Right kidney (tissue), 1 donor: Measurements from ENCODE around the gene XIST.
"Not testable (repeated sequence)": the region's sequence is repeated elsewhere in the genome, so short reads cannot be mapped to it uniquely, and the experiment has no call there.

Experiments
- DNase-seq: peaks from one replicate; pipeline ENCODE4 v3.0.0-alpha.2; 2016

Gene XIST

DNA sequence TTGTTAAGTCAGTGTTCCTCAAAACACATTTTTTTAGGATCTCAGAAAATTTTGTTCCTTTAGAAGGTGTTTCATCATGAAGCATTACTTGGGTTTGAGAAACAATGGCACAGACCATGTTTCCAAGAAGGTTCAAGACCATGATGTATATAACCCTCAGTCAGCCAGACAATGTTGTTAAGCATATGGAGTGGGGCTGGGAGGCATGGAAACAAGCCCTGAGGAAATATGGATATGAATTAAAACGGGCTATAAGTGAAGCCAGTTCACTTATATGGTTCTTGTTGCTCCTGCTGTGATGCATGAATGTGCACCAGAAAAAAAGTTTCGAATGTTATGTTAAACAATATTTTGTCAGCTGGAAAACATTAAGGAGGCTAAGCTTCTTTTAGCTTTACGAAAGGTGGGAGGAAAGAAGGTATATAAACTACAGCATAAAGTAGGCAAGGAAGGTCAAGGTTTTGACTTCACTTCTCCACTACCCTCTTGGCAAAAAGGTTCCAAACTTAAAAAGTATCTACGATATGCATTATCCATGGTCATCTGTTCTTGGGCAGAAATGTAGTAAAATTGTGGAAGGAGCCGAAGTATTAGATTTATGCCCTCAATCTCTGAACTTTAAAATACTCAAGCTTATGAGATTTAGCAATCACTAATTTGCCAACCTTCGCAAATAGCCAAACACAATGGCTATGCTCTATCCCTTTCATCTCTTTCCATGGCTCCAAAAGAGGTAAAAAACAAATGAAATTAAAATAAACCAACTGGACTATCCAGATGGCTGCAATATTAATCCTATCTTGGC is 12.2 kb downstream of the XIST start:
- DNase-seq, result no peak

GRCh38 chrX:73839152-73839551 is 13.4 kb downstream of the XIST start:
- DNase-seq, result no peak

GRCh38 chrX:73838123-73838522 is 14.4 kb downstream of the XIST start:
- DNase-seq, result no peak

DNA sequence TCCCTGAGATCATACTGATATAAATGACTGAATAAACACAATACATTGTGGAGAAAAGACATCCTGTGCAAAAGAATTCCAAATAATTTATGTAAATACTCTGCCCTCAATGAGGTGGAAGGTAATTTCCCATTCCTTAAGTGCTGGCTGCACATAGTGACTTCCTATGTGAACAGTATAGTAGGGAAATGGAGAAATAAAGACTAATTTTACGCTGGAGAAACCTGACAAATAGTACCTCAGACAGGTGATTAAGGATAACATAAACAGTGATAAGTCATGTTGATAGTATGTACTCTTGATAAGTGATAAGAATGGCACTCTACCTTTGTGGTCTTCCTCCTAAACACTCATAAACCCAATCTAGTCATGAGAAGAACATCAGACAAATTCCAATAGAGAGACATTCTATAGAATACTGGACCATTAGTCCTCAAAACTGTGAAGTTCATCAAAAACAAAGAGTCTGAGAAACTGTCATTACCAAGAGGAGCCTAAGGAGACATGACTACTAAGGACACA is 15.5 kb downstream of the XIST start:
- no peak for DNase-seq

DNA sequence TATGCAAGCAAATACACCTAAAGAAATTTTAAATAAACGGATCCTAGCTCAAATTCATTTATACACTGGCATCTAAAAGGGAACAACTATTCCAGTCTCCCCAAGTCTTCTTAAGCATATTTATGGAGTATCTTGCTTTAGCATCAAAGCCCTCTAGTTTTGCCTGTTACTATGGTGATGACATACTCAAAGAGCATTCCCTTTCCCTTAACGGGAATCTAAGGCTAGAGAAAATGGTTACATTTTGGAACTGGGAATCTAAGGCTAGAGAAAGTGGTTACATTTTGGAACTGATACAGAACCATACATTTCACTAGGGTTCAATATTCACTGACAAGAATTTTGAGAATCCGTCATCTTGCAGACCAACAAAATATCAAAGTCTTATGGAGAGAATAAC is 18.3 kb downstream of the XIST start:
- DNase-seq, result no peak

DNA sequence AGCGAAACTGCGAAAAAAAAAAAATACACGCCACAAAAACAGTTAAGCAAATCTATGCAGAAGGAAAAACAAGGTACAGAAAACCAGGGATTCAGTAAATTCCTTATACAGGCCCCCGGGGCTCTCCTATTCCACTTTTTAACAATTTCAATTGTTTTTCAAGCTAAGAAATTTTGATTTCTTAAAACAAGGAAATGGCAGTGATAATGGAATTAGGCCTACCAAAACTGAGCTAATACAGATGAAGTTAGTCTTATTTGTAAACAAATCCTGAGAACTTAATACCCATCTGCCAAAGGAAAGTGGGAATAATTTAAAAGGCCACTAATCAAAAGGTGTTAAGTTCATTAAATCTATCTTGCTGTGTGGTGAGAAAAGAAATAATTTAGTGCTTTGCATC is 20.2 kb downstream of the XIST start:
- no peak for DNase-seq

GRCh38 chrX:73831500-73831899 is 21.0 kb downstream of the XIST start:
- DNase-seq, result no peak

DNA sequence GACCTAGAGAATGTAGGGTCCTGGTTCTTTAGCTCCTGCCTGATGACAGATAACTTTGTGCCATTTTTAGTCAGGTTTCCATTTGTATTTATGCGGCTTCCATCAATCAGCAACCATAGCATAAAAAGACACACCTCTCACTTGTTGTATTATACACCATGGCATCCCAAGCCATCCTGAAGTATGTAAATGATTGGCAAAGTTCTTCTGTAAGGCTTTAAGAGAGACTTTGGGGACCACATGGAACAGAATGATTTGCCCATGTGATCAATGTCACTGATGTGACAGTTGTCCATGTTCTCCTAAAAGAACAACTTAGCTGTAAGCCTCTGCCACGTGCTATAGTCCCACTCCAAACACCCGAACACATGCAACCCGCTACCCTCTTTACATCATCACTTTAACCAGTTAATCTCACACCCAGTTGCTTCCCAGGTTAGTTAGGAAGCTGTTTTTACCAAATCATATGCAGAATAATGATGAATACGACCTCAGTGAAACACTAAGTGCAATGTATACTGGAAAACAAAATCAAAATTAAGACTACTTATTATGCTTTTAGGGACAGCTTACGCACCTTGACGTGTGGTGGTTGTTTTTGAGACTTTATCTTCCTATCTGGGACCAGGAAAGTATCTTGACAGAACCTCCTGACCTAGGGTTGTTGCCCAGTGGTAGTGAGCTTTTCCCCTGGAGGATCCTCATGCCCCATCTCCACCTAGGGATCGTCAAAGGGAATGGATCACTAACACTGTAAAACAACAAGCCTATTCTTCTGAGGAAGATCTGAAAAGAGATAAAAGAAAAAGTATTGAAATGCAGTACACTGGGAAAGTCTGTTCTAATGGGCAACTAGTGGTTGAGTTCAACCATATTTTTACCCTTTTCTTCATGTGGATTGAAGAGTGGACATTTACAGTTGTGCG is 21.8 kb downstream of the XIST start:
- no peak for DNase-seq

GRCh38 chrX:73829890-73830466 is 22.5 kb downstream of the XIST start:
- DNase-seq, result no peak

GRCh38 chrX:73828080-73828720 is 24.3 kb downstream of the XIST start:
- no peak for DNase-seq

DNA sequence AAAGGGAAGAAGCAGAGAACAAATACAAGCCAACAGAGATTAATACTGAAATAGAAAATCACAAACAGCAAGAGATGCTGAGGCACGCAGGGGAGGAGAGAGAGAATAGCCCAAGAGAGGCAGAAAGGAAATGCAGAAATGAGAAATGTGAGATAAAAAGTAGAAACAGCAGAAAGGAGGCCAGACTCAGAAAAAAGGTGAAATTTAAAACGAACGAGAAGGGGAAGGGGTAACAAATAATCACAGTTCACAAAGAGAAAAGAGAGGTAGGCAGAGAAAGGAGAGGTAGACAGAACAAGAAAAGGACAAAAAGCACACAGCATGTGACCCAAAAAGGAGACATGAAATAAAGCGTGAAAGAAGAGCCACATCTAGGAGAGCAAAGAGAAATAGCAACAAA is 25.1 kb downstream of the XIST start:
- DNase-seq, result no peak

- DNase-seq, result no peak
Observed at GRCh38 chrX:73826996-73827395, 25.5 kb downstream of the XIST start.

GRCh38 chrX:73825569-73825968 is 26.9 kb downstream of the XIST start:
- DNase-seq, result no peak

DNA sequence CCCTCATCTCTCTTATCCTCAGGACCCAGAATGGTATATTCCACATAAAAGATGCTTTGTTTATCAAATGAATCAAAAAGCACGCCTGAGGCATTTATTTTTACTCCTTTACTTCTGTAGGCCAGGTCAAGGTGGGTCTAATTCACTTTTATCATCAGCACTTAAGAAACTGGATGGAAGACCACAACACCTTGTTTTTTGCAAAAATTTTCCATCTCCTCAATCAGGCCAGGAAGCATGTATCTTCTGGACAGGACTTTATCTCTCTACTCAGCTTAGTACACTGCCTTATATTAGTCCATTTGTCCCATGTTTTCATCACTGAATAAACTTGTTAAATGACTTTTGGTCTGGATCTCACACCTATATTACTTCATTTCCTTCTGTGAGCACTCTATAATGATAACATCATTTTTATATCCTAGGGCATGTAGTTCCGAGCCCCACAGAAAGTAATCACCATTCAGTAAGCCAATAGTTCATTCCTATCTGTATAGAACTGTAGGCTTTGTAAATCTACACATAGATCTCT is 29.0 kb downstream of the XIST start:
- DNase-seq, result no peak

- no peak for DNase-seq
Observed at GRCh38 chrX:73822775-73823174, 29.7 kb downstream of the XIST start.

DNA sequence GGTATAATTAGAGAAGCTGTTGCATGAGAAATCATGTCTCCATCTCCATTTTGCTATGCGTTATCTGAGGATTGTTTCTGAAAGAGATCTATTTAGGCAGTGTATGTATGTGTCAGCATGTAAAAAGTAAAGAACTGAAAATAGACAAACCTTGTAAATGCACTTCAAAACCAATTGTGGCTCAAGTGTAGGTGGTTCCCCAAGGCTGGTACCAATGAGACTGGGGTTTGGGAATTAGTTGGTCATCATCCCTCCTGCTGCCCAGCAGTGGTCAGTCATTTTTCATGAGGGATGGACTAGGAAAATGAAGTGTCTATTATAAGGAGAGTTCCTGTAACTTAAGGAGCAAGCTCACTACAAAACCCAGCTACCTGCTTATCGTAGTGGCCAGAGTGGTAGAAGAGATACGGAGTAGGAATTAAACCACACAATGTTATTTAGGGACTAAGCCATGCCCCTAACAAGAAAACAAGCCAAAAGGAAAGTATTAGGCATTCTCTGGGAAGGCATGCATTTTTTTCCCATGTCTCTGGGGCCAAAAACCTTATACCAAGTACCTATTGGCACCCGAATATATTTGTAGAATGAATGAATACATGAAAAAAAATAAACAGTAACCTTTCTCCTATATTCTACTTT is 30.5 kb downstream of the XIST start:
- DNase-seq, result no peak

GRCh38 chrX:73819864-73820558 is 32.5 kb downstream of the XIST start:
- not testable (repeated sequence) for DNase-seq

- no peak for DNase-seq
Observed at GRCh38 chrX:73818200-73819116, 34.1 kb downstream of the XIST start.

DNA sequence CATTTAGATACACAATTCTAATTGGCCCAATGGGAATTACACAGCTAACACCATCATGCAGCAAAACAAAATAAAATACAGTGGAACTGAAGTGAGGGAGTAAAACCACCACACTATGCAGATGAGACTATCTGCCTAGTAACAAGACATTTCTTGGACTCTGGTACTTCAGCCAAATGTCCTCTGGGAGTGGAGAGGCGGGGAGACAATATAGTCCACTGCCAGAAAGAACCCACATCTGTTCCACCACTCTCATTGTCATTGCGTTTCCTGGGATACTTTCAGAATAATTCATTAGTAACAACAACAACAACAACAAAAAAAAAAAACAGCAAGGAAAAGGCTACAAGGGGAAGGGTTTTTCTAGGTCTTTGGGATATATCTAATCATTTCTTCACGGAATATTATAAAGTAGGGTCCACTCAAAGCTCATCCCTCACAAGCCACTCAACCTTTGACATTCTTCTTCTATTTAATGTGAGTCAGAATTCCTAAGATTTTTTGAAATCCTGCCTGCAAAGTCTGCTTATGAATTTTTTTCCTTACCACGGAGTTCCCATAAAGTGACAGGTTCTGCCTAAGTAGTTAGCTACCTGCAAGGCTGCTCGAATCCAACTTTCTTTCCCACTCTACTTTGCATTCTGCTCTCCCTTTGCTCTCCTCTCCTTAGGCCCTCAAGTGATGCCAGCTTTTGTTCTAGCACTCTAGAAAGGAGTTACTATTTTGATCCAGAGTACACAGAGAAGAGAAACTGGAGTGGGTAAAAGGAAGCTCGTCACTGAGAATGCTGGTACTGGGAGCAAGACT is 34.9 kb downstream of the XIST start:
- DNase-seq, result no peak
